ENCODE results near the gene NFKB2. TPM values are rescaled to one million over a fixed set of nuclear protein-coding genes. Genes with fewer than 3 reads are reported as not detected.

NFKB2 gene
- total RNA-seq, 2 experiments from 2014 or later: 240 to 256 TPM

DNA sequence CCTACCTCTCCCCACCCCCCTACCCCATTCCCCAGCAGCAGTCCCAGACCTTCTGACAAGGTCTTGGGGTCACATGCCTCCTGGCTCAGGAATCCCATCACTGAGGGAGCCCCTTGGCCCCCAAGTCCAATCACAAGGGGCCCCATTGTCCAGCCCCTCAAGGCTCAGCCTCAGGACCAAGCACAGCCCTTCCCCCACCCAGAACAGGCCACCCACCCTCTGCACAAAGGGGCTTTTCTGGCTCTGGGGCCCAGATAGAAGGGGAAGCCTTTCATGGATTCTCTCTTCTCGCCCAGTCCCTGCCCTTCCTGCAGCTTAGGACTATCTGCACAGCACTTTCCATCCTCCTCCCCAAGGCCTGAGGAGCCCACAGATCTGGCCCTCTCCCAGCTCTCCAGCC, 29.9 kb downstream of the NFKB2 start:
- H3K27me3 Mint-ChIP-seq: peaks cover 4% of the 10 kb centered on the region
- no peaks in the 10 kb centered on the region for H3K27me3 ChIP-seq (ENCODE audit: control insufficient read depth in 1 of 2, insufficient read depth in 2 of 2, low read length in 2 of 2)
- peaks cover 18% of the 10 kb centered on the region for H3K36me3 ChIP-seq (ENCODE audit: insufficient read depth, low read length)
- H3K9me3 ChIP-seq (ENCODE audit: control insufficient read depth in 1 of 2, insufficient read depth in 1 of 2, low read length in 2 of 2): no peaks in the 10 kb centered on the region
- H3K9me3 Mint-ChIP-seq: no peaks in the 10 kb centered on the region
- H3K4me3 Mint-ChIP-seq: peak overlapping the region; percentile 46
- ChIA-PET POLR2A (no interaction called here), CTCF (interaction anchor here (1.1 kb wide), 1 partner anchor 26 kb away, joined by 3 read pairs; no protein-coding TSS in a partner anchor)
- H3K36me3 Mint-ChIP-seq (ENCODE audit: low read depth): peaks cover 30% of the 10 kb centered on the region
- H3K27ac Mint-ChIP-seq: no peak overlapping the region
- intact Hi-C loops (cut with DNase I, micrococcal nuclease): no loop called here
- peaks cover 27% of the 10 kb centered on the region for H3K4me1 ChIP-seq (ENCODE audit: insufficient read depth, low read length)
- no peak for ATAC-seq (ENCODE audit: poor library complexity)
- no peak overlapping the region for H3K27ac ChIP-seq (ENCODE audit: low read depth in 1 of 2, low read length in 2 of 2)
- H3K4me1 Mint-ChIP-seq (ENCODE audit: low read depth): peaks cover 24% of the 10 kb centered on the region
- TF ChIP-seq, protein P1, sequence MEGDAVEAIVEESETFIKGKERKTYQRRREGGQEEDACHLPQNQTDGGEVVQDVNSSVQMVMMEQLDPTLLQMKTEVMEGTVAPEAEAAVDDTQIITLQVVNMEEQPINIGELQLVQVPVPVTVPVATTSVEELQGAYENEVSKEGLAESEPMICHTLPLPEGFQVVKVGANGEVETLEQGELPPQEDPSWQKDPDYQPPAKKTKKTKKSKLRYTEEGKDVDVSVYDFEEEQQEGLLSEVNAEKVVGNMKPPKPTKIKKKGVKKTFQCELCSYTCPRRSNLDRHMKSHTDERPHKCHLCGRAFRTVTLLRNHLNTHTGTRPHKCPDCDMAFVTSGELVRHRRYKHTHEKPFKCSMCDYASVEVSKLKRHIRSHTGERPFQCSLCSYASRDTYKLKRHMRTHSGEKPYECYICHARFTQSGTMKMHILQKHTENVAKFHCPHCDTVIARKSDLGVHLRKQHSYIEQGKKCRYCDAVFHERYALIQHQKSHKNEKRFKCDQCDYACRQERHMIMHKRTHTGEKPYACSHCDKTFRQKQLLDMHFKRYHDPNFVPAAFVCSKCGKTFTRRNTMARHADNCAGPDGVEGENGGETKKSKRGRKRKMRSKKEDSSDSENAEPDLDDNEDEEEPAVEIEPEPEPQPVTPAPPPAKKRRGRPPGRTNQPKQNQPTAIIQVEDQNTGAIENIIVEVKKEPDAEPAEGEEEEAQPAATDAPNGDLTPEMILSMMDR (IDR thresholded peaks at IDR 0.05): no peak
- DNase-seq: no peak
- H3K4me3 ChIP-seq (ENCODE audit: low read length): no peak overlapping the region

DNA sequence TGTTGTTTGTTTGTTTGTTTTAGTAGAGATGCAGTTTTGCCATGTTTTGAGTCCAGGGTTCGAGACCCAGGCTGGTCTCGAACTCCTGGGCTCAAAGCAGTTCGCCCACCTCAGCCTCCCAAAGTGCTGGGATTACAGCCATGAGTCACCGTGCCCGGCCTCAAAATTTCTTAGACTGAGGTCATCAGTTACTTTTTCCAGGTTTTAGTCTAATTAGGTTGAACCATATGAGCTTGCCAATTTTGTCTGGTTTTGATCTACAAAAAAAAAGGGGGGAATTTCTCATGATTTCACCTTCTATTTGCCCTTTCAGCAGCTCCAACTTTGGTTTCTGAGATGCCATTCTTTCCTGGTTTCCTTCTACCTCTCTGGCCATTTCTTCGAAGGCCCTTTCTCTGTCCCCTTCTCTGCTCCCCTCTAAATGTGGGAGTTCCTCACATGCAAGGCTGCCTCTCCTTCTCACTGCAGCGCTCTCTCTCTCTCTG, 31.3 kb downstream of the NFKB2 start:
- Histone ChIP-seq H3K4me1 (ENCODE audit: insufficient read depth, low read length) (peaks cover 26% of the 10 kb centered on the region), H3K27me3 (ENCODE audit: control insufficient read depth in 1 of 2, insufficient read depth in 2 of 2, low read length in 2 of 2) (no peaks in the 10 kb centered on the region), H3K9me3 (ENCODE audit: control insufficient read depth in 1 of 2, insufficient read depth in 1 of 2, low read length in 2 of 2) (no peaks in the 10 kb centered on the region), H3K27ac (ENCODE audit: low read depth in 1 of 2, low read length in 2 of 2) (no peak overlapping the region), H3K36me3 (ENCODE audit: insufficient read depth, low read length) (peaks cover 20% of the 10 kb centered on the region), H3K4me3 (ENCODE audit: low read length) (no peak overlapping the region)
- Mint-ChIP-seq H3K4me3 (no peak overlapping the region), H3K27me3 (no peaks in the 10 kb centered on the region), H3K36me3 (ENCODE audit: low read depth) (peaks cover 23% of the 10 kb centered on the region), H3K9me3 (no peaks in the 10 kb centered on the region), H3K27ac (no peak overlapping the region), H3K4me1 (ENCODE audit: low read depth) (peaks cover 21% of the 10 kb centered on the region)
- ChIA-PET POLR2A (interaction anchor here (1.4 kb wide), 1 partner anchor 24 kb away, joined by 3 read pairs; no protein-coding TSS in a partner anchor), CTCF (interaction anchor here (0.7 to 1.4 kb wide), 3 partner anchors 10 to 28 kb away, joined by 3 to 4 read pairs (median 3); no protein-coding TSS in a partner anchor)
- ATAC-seq (ENCODE audit: poor library complexity): no peak
- no peak for DNase-seq
- TF ChIP-seq, protein P1 (IDR thresholded peaks at IDR 0.05): no peak
- intact Hi-C loops (cut with DNase I, micrococcal nuclease): no loop called here

DNA sequence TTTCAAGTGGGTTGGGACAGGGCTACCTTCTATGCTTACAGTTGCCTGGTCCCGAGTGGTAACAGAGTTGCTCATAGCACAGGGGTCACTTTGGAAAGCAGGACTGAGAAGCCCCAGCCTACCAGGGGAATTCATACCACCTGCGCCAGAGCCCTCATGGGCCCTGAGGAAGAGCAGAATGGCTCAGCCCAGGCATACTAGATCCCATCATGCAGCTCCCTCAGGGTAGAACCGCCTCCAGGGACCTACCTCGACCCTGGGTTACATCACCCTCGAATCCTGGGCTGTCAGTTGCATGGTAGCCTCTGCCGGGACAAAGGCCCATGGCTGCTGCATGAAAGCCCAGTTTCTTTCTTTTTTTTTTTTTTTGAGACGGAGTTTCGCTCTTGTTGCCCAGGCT, 34.0 kb downstream of the NFKB2 start:
- Mint-ChIP-seq H3K4me1 (ENCODE audit: low read depth) (peaks cover 35% of the 10 kb centered on the region), H3K27me3 (no peaks in the 10 kb centered on the region), H3K9me3 (no peaks in the 10 kb centered on the region), H3K36me3 (ENCODE audit: low read depth) (peaks cover 21% of the 10 kb centered on the region), H3K4me3 (peak overlapping the region; percentile 34), H3K27ac (no peak overlapping the region)
- DNase-seq (no peak), ATAC-seq (ENCODE audit: poor library complexity) (no peak)
- CTCF ChIA-PET: no interaction called here
- TF ChIP-seq, protein P1 (IDR thresholded peaks at IDR 0.05): no peak
- no peaks in the 10 kb centered on the region for H3K9me3 ChIP-seq (ENCODE audit: control insufficient read depth in 1 of 2, insufficient read depth in 1 of 2, low read length in 2 of 2)
- POLR2A ChIA-PET: no interaction called here
- peaks cover 29% of the 10 kb centered on the region for H3K4me1 ChIP-seq (ENCODE audit: insufficient read depth, low read length)
- no peak overlapping the region for H3K4me3 ChIP-seq (ENCODE audit: low read length)
- H3K27ac ChIP-seq (ENCODE audit: low read depth in 1 of 2, low read length in 2 of 2): no peak overlapping the region
- intact Hi-C loops (cut with DNase I, micrococcal nuclease): no loop called here
- H3K27me3 ChIP-seq (ENCODE audit: control insufficient read depth in 1 of 2, insufficient read depth in 2 of 2, low read length in 2 of 2): no peaks in the 10 kb centered on the region
- H3K36me3 ChIP-seq (ENCODE audit: insufficient read depth, low read length): peaks cover 9% of the 10 kb centered on the region
